Stimulated activated CD8-positive, alpha-beta memory T cell treated with anti-CD3 and anti-CD28 coated beads, Interleukin-4, amount 100 ng/mL, for 48 hours (primary cell): Measurements from ENCODE around the gene CETP.
A peak's percentile ranks its signal among the peaks of the same experiment; 100 is the strongest.
"Not testable (repeated sequence)": the region's sequence is repeated elsewhere in the genome, so short reads cannot be mapped to it uniquely, and the experiment has no call there.

ENCODE experiments used
- DNase-seq: peaks from one replicate; pipeline ENCODE4 v3.0.0-alpha.2; 2020

Gene CETP

DNA sequence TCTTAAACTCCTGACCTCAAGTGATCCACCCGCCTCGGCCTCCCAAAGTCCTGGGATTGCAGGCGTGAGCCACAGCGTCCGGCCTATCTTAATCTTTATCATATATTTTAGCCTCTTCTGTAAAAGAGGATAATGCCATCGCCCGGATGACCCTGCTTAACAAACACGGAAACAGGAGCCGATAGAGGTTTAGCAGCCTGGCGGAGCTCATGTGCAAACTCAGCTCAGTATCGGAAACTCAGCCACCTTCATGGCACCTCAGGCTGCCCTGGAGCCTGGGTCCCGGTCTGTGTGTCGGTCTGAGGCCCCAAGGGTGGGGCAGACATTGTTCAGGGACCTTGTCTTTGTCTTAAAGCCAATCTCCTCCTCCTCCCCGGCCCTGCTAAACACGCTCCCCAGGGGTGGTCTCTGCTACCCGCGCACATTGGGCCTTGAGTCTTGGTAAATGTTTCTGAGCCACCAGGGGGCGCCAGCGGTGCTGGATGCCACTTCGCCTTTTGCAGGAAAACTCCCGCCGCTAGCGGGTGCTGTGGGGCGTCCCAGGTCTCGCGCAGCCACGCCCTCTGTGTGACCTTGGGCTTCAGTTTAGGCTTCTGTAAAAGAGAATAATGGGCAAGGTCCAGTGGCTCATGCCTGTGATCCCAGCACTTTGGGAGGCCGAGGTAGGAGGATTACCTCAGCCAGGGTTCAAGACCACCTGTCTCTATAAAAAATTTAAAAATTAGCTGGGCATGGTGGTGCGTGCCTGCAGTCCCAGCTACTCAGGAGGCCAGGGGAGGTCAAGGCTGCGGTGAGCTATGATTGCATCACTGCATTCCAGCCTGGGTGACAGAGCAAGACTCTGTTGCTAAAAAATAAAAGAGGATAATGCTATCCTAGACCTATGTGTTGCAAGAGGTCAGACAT is 2.7 kb downstream of the CETP start:
- DNase-seq = peak; percentile 99

DNA sequence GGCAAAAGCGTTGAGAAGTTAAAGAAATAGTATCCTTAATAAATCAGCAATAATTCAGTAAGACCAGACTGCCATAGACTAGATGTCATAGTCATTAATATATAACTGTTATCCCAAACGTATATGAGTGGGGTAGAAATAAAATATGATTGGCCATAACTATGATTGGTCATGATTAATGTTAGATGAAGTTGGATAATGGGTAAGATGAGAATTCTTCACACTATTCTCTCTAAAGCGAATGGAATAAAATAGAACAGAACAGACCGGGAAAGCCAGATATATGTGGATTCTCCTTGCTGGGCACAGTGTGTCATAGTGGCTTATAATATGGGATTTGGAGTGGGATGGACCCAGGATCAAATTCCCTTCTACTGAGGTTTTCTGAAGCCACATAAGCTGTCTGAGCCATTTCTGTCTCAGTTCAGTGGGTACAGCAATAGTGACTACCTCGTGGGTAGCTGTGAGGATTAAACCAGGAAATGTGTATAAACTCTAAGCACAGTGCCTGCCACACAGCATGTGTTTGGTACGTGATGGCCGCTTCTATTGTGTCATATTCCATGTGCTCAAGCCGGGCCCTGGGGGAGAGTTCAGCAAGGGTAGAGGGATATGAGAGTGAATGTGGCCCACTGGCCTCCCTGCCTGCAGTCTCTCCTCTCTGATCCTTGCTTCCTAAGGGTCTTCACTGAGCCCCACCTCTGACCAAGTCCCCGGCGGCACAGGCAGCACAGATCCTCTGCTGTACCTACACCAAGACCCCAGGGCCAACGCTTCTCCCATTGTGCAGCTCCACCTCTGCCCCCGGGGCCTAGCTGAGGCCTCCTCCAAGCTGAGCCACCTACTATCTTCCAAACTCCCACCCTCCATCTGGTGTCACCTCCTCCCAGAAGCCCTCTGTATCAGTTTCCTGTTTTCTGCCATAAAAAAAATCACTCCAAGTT is 3.7 kb downstream of the CETP start:
- DNase-seq = no peak

DNA sequence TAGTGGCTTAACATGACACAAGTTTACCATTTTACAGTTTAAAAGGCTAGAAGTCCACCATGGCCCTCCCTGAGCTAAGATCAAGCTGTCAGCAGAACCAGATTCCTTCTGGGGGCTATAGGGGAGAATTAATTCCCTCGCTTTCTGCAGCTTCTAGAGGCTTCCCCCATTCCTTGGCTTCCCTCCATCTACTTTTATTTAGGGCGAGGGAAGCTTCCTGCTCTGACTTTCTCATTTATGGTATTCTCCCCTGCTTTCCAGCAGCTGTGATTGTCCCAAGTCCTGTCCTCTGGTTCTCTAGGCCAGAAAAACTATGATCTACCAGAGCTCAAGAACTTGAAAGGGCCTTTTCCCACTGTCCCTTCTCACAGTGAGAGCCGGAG is 4.3 kb downstream of the CETP start:
- no peak for DNase-seq

DNA sequence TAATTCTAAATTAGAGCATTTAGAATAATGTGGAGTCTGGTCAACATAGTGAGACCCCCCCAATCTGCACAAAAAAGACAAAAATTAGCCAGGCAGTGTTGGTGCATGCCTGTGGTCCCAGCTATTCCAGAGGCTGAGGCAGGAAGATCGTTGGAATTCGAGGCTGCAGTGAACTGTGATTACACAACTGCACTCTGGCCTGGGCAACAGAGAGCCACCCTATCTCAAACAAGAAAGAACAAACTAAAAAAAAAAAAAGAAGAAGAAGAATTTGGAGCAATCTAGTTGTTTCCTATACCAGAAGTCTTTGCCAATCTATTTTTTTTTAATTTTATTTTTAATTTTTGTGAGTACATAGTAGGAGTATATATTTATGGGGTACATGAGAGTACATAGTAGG is 6.0 kb downstream of the CETP start:
- no peak for DNase-seq

DNA sequence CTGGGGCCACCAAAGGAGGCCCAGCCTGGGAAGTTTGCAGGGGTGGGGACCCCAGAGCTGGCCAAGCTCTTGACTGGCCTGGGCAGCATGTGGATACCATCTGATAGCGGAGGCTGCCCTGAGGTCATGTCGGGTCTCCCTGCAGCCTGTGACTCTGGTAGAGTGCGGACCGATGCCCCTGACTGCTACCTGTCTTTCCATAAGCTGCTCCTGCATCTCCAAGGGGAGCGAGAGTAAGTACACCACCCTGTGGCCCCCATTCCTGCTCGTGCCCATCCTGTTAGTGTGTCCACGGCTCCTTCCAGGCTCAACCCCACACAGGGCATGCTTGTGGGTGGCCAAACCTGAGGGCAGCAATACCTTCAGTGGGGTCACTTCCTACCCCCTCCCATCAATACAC is 8.0 kb downstream of the CETP start:
- DNase-seq = no peak

DNA sequence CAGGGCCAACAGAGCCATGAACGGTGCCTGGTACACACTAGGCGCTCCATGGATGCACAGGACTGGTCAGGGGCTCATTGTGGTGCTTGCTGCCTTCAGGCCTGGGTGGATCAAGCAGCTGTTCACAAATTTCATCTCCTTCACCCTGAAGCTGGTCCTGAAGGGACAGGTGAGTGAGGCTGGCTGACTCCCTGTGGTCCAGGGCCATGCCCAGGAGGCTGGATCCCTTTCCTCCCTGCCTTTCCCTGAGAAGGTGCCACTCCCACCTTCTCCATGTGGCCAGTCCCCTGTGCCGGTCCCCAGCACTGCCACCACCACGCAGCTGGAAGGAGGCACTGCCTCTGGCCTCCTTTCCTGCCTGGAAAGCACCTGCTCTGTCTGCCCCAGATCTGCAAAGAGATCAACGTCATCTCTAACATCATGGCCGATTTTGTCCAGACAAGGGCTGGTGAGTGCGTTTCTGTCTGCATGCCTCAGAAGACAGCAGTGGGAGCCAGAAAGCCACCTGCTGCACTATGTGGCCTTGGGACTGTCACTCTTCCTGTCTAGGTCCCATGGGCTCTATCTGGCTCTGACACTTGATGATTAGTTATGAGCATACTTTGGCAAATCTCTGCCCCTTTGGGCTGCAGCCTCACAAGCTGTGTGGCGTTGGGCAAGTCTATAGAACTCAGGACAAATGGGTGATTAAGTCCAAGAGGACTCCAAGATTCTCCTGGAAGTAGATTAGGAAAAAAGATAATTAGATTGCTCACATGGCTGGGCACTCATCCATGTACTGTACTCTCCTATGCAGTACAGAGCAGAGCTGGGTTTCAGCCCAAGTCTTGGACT is 9.4 kb downstream of the CETP start:
- no peak for DNase-seq

DNA sequence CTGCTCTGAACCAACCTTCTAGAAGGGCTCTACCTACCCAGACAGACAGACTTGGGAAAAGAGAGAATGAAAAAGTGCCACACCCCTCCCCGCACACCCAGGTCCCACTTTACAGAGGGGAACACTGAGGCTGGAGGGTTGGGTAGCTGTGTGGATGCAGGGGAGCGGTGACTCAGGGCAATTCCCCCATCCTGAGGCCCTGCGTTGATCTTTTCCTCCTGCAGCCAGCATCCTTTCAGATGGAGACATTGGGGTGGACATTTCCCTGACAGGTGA is 10.0 kb downstream of the CETP start:
- no peak for DNase-seq

DNA sequence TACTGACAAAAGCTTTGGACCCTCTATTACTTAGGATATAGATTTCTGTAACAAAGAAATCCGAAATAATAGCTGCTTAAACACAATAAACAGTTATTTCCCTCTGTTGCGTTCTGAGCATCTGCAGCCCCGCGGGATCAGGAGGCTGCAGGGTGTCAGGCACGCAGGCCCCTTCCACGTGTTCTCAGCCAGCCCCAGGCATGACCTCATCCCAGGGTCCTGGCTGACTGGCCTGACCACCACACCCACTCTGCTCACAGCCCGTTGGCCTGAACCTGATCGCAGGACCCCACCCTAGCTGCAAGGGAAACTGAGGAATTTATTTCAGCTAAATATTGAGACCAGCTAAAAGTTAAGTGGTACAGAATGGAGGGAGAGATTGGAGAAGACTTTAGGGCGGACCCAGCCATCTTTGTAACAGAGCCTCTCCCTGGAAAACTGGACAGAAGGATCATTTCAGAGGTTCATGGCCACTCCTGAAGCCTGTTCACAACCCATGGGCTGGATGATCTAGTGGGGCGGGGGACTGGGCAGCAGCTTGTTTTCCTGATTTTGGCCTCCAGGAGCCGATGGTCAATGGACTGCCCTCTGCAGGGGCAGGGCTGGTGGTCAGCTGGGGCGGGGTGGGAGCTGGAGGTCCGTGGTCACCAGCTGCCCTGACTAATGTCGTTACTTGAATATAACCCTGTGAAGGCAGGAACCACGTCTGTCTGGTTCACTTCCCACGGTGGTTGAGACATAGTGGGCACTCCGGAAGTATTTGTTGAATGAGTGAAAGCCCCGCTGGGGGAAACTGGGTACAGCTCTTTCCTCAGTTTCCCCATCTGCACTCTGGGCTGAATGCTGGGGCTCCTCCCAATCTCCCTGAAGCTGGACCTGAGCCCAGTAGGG is 10.9 kb downstream of the CETP start:
- no peak for DNase-seq

DNA sequence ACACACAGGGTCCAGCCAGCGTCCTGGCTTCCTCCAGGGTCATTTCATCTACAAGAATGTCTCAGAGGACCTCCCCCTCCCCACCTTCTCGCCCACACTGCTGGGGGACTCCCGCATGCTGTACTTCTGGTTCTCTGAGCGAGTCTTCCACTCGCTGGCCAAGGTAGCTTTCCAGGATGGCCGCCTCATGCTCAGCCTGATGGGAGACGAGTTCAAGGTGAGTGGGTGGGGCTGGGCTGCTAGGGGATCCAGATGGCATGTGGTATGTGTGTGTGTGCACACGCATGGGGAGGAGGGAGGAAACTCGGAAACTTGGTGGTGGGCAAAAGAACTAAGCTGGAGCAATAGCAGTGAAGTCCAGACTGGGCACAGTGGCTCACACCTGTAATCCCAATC is 11.5 kb downstream of the CETP start:
- no peak for DNase-seq

DNA sequence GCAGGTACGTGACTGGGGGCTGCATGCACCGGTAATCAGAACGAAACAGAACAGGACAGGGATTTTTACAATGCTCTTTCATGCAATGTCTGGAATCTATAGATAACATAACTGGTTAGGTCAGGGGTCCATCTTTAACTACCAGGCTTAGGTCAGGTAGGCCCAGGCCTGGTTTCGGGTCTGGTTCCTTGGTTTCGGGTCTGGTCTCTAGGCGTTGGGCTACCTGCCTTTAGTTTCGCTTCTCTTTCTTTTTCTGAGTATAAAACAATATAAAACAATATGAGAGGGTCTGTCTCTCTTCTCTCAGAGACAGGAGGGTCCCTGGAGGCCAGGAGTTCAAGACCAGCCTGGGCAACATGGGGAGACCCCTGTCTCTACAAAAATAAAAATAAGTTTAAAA is 12.1 kb downstream of the CETP start:
- DNase-seq = not testable (repeated sequence)

DNA sequence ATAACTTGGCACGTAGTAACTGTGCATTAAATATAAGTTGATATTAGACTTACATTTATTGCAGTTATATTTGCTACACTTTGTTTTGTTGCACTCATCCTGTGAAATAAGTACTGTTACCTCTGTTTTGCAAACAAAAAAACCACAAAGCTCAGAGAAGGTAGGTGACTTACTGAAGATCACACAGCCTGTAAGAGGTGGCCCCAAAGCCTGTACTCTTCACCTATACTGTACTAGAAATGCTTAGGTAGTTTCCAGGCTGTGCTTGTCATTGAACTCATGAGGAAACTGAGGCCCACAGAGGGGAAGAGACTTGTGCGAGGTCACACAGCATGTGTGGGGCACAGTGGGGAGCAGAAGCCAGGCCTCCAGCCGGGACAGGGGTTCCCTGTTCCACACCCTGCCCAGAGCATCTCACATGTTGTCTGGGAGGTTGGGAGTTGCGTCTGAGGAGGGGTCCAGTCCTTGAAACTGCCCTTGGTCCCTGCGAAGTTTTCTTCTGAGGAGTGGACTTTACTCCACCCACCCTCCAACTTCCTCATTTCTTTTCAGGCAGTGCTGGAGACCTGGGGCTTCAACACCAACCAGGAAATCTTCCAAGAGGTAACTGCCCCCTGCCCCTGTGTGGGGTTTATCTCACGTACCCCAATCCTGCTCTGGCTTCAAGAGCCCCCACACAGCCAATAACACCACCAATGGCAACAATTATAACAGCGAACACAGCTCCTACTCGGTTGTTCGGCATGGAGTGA is 13.0 kb downstream of the CETP start:
- no peak for DNase-seq

DNA sequence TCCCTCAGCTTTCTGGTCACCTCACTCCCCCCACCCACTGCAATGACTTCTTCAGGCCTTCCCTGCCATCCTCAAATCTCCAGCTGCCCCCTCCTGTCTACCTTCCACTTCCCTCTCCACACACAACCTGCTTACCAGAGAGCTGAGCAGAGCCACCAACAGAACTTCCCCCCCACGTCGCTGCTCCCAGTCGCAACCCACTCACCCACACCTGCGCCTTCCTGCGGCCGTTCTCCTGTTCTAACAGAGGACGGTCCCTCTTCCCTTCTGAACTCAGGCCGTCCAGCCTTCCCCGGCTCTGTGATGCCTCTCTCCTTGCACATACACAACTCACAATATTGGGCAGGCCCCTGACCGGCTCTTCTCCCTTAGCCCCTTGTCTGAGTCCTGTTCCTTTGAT is 14.0 kb downstream of the CETP start:
- no peak for DNase-seq

DNA sequence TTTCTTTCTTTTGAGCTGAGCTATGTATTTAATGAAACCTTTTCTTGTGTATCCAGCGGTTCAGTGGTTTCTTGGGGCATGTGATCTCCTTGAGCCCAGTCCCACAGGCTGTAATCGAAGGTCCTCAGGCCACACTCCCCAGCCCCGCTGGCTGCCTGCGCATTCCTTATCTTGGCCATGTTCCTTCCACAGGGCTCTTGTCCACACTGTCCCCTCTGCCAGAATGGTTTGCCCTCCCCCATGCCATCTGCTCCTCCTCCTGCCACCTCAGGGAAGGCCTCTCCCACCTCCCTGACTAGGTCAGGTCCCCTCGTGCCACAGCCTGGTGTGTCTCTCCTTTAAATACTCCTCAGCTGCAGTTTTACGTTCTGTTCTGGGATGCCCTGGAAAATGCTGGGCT is 15.5 kb downstream of the CETP start:
- no peak for DNase-seq

DNA sequence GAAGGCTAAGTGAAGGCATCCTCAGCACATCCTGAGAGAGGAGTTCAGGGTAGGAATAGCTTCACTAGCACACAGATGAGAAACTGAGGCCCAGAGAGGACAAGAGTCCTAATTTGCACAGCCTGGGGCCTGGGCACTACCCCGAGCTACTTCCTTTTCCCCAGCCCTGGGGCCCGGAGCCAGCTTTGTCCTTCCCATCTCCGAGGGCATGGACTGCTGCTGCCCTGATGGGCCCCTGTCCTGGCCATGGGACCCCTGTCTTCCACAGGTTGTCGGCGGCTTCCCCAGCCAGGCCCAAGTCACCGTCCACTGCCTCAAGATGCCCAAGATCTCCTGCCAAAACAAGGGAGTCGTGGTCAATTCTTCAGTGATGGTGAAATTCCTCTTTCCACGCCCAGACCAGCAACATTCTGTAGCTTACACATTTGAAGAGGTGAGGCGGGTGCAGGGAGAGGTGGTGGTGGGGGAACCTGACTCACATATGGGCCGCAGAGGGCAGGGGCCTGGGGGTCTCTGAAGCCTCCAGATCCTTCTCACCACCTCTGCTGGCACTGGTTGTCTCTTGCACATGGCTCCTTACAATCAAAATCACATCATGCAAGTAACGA is 16.2 kb downstream of the CETP start:
- DNase-seq = no peak

DNA sequence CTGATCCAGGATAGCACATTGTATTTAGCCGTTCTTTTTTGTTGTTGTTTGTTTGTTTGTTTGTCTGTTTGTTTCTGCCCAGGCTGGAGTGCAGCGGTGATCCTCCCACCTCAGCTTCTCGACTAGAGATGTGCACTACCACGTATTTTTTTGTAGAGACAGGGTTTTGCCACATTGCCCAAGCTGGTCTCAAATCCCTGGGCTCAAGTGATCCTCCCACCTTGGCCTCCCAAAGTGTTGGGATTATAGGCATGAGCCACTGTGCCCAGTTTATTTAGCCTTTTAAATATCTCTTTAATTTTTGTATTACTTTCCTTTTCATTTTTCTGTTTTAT is 18.4 kb downstream of the CETP start:
- no peak for DNase-seq

DNA sequence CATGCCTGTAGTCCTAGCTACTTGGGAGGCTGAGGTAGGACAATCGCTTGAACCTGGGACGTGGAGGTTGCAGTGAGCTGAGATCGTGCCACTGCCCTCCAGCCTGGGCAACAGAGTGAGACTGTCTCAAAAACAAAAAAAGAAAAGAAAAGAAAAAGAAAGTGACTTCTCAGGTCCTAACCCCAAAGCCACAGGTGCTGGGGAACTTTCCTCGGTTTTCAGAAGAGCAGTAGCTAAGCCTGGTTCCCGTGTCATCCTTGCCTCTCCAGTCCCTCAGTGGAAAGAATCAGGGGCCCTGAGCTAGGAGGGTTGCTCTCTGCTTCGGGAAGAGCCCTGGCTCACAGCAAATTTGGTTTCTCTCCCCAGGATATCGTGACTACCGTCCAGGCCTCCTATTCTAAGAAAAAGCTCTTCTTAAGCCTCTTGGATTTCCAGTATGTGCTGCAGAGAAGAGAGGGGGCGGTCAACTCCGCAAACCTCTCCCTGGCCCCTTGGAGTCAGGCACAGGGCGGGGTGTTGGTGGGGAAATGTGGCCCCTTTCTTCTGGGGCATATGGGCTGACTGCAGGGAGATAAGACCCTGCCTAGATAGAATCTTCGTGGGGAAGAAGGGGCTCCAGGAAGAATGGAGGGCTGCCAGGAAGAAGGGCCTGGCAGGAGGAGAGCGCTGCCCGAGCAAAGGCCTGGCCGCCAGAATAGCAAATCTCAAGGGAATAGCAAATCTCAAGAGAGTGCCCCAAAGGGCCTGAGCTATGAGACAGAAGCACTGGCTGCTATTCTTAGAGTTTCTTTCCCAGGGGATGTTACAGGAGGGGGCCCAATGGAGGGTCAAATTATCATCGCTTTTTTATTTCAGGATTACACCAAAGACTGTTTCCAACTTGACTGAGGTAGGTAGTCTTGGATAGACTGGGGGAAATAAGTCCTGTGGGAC is 19.3 kb downstream of the CETP start:
- no peak for DNase-seq

DNA sequence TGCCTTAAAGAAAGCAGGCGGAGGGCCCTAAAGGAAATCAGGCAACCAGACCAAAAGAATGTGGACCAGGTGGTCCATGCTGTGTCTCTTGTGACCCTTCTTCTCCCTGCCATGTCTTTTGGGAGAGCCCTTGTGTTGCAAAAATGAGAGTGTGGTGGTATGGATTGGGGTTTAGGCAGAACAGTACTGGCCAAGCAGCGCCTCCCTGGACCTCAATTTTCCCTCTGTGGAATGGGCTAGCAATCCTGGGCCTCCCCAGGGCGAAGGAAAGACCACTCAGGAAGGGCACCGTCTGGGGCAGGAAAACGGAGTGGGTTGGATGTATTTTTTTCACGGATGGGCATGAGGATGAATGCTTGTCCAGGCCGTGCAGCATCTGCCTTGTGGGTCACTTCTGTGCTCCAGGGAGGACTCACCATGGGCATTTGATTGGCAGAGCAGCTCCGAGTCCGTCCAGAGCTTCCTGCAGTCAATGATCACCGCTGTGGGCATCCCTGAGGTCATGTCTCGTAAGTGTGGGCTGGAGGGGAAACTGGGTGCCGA is 20.1 kb downstream of the CETP start:
- DNase-seq = no peak

DNA sequence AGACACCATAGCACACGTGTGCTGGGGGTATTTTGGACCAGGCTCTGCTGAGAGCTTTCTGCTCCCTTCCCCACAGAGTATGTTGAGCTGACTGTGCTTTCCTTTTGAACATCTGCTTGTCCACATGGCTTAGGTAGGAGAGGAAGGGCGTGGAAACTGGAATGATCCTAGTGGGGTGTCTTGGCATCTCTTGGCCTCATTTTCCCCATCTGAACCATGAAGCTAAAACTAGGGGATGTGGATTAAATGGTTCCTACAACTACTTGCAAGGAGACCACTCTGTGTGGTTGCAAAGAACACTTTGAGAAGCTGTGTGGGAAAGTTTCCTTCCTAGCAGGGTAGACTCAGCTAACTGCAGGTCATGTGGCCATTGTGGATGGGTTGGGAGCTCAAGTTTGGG is 20.9 kb downstream of the CETP start:
- no peak for DNase-seq

DNA sequence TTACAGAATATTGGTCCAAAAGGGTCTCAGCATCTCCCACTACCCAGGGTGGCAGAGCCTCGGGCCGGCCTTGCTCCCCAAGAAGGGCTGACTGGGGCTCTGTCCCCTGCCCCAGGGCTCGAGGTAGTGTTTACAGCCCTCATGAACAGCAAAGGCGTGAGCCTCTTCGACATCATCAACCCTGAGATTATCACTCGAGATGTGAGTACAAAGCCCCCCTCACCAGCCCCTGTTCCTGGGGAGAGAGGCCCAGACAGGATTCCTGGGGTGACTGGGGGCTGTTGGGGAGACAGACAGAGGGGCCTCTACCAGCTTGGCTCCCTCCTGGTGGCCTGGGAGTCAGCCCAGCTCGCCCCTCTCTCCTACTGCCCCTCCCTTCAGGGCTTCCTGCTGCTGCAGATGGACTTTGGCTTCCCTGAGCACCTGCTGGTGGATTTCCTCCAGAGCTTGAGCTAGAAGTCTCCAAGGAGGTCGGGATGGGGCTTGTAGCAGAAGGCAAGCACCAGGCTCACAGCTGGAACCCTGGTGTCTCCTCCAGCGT is 21.5 kb downstream of the CETP start:
- no peak for DNase-seq
